Osteoblast (primary cell): Measurements from ENCODE around the gene CACNA1C. TPM values are rescaled to one million over a fixed set of nuclear protein-coding genes. Genes with fewer than 3 reads are reported as not detected.

Experiments used
- DNase-seq: peaks from one replicate; pipeline ENCODE4 v3.0.0; 2011; ENCODE audit warnings: low spot score, mixed read lengths; ENCODE audit not compliant: insufficient read length; ENCODE audit errors: missing footprints
- H2AFZ ChIP-seq: 2 replicates; pipeline ENCODE4 v1.6.0; 2011; ENCODE audit warnings: mild to moderate bottlenecking, low read length
- H3K27ac ChIP-seq: 2 replicates; pipeline ENCODE4 v1.5.1; 2011; ENCODE audit warnings: mild to moderate bottlenecking, low read depth, low read length, moderate library complexity
- H3K27me3 ChIP-seq: 2 replicates; pipeline ENCODE4 v1.6.0; 2012; ENCODE audit warnings: mild to moderate bottlenecking, control low read depth, inconsistent platforms, low read length, moderate library complexity; ENCODE audit not compliant: insufficient read depth
- H3K36me3 ChIP-seq: 2 replicates; pipeline ENCODE4 v1.5.1; 2011; ENCODE audit warnings: mild to moderate bottlenecking, low read length, control low read depth, moderate library complexity; ENCODE audit not compliant: insufficient read depth
- H3K4me1 ChIP-seq: 2 replicates; pipeline ENCODE4 v1.5.1; 2011; ENCODE audit warnings: mild to moderate bottlenecking, low read length, control low read depth, moderate library complexity; ENCODE audit not compliant: insufficient read depth
- H3K4me2 ChIP-seq: 2 replicates; pipeline ENCODE4 v1.6.0; 2011; ENCODE audit warnings: mild to moderate bottlenecking, low read length; ENCODE audit not compliant: insufficient read depth
- H3K4me3 ChIP-seq: fragments of 200-600 bp; sonication (generic); 3 replicates; pipeline ENCODE4 v1.5.1; 2012; ENCODE audit warnings: mild to moderate bottlenecking, low read length, inconsistent platforms; ENCODE audit not compliant: insufficient read depth
- H3K79me2 ChIP-seq: 2 replicates; pipeline ENCODE4 v1.6.0; 2012; ENCODE audit warnings: mild to moderate bottlenecking, low read length, control low read depth, inconsistent platforms; ENCODE audit not compliant: insufficient read depth
- H3K9me3 ChIP-seq: 2 replicates; pipeline ENCODE4 v1.5.1; 2011; ENCODE audit warnings: low read depth, low read length, control low read depth
- H4K20me1 ChIP-seq: 2 replicates; pipeline ENCODE4 v1.6.0; 2012; ENCODE audit warnings: mild to moderate bottlenecking, low read length, control low read depth; ENCODE audit not compliant: insufficient read depth
- CTCF ChIP-seq: IDR thresholded peaks from 2 replicates; pipeline ENCODE4 v1.5.1; 2011; ENCODE audit warnings: mild to moderate bottlenecking, low read depth, low read length, moderate library complexity; ENCODE audit errors: extremely low read depth
- total RNA-seq: library from RNA; depleted of rRNA; stranded (reverse); fragments of >200 nt; gene quantifications from 2 replicates; pipeline ENCODE4 v1.2.3, GENCODE V29; 2012

Gene CACNA1C
- total RNA-seq, 1 donor = 19.2 TPM

- no peak overlapping the region for H3K4me2 ChIP-seq
- H3K9me3 ChIP-seq = no peaks in the 10 kb centered on the region
- no peaks in the 10 kb centered on the region for H3K79me2 ChIP-seq
- no peaks in the 10 kb centered on the region for H3K36me3 ChIP-seq
- H3K27ac ChIP-seq = no peak overlapping the region
- no peak overlapping the region for H3K4me3 ChIP-seq
- H4K20me1 ChIP-seq = peaks cover 11% of the 10 kb centered on the region
- H3K27me3 ChIP-seq = no peaks in the 10 kb centered on the region
- TF ChIP-seq CTCF = no peak
- peak; percentile 56 for DNase-seq
- peaks cover 30% of the 10 kb centered on the region for H3K4me1 ChIP-seq
- no peak overlapping the region for H2AFZ ChIP-seq
Observed at GRCh38 chr12:2455410-2455809, 402.6 kb downstream of the CACNA1C start.

- Histone ChIP-seq H3K36me3 (no peaks in the 10 kb centered on the region), H4K20me1 (peaks cover 8% of the 10 kb centered on the region), H3K4me2 (no peak overlapping the region), H3K9me3 (no peaks in the 10 kb centered on the region), H3K79me2 (no peaks in the 10 kb centered on the region), H2AFZ (no peak overlapping the region), H3K4me3 (no peak overlapping the region), H3K27ac (no peak overlapping the region), H3K4me1 (peaks cover 21% of the 10 kb centered on the region), H3K27me3 (no peaks in the 10 kb centered on the region)
- DNase-seq = no peak
- TF ChIP-seq CTCF = no peak
Observed at GRCh38 chr12:2456122-2456812, 403.5 kb downstream of the CACNA1C start.

- DNase-seq = no peak
- Histone ChIP-seq H3K36me3 (no peaks in the 10 kb centered on the region), H3K4me1 (peaks cover 16% of the 10 kb centered on the region)
Observed at GRCh38 chr12:2456813-2457186, 404.0 kb downstream of the CACNA1C start.

More at GRCh38 chr12:2456813-2457186, 404.0 kb downstream of the CACNA1C start:
- H3K4me3 ChIP-seq = no peak overlapping the region
- H2AFZ ChIP-seq = no peak overlapping the region
- no peaks in the 10 kb centered on the region for H3K9me3 ChIP-seq
- H3K79me2 ChIP-seq = no peaks in the 10 kb centered on the region
- H3K4me2 ChIP-seq = no peak overlapping the region
- H4K20me1 ChIP-seq = peaks cover 8% of the 10 kb centered on the region
- no peak for TF ChIP-seq CTCF
- no peaks in the 10 kb centered on the region for H3K27me3 ChIP-seq
- no peak overlapping the region for H3K27ac ChIP-seq
